OCI-LY7 (cell line): Measurements from ENCODE around the gene RBP4. TPM values are rescaled to one million over a fixed set of nuclear protein-coding genes. Genes with fewer than 3 reads are reported as not detected.

Experiments
- BruUV-seq: library from RNA; stranded (reverse); fragments of 400-500 nt; replicated peaks from 2 replicates; lab custom pipeline; 2021; lab: Mats Ljungman, UMichigan
- CTCF ChIA-PET: fragments of 300-600 bp; sonication (Branson Sonifier 250); formaldehyde crosslinking; loops from one replicate; lab custom pipeline; 2022; ENCODE audit warnings: antibody characterized with exemption; ENCODE audit not compliant: unreplicated experiment; lab: Charles Lee
- POLR2A ChIA-PET: fragments of 300-600 bp; sonication (Branson Sonifier 250); formaldehyde crosslinking; loops from one replicate; lab custom pipeline; 2022; ENCODE audit warnings: antibody characterized with exemption; lab: Charles Lee
- DNase-seq: peaks from one replicate; pipeline ENCODE4 v3.0.0-alpha.2; 2015; ENCODE audit warnings: low spot score
- H2AFZ ChIP-seq: fragments of 200-600 bp; sonication (generic), shearing (Covaris generic); 2 replicates; pipeline ENCODE4 v1.6.1; 2014; ENCODE audit warnings: mild to moderate bottlenecking, antibody characterized with exemption, low read length, moderate library complexity
- H3K27ac ChIP-seq: fragments of 200-600 bp; sonication (generic); 2 replicates; pipeline ENCODE4 v1.5.1; 2014; ENCODE audit warnings: mixed run types, low read depth, mild to moderate bottlenecking, moderate library complexity, low read length, inconsistent platforms; ENCODE audit not compliant: poor library complexity, severe bottlenecking
- H3K36me3 ChIP-seq: fragments of 200-600 bp; sonication (generic); 2 replicates; pipeline ENCODE4 v1.6.1; 2014; ENCODE audit warnings: mild to moderate bottlenecking, antibody characterized with exemption, low read length, moderate library complexity, mixed read lengths; ENCODE audit not compliant: insufficient read depth
- H3K4me1 ChIP-seq: fragments of 200-600 bp; sonication (generic); 2 replicates; pipeline ENCODE4 v1.5.1; 2014; ENCODE audit warnings: mild to moderate bottlenecking, low read length; ENCODE audit not compliant: insufficient read depth, poor library complexity, severe bottlenecking
- H3K4me2 ChIP-seq: fragments of 200-600 bp; sonication (generic); 2 replicates; pipeline ENCODE4 v1.6.1; 2014; ENCODE audit warnings: mild to moderate bottlenecking, low read length
- H3K4me3 ChIP-seq: fragments of 200-600 bp; sonication (generic); 2 replicates; pipeline ENCODE4 v1.5.1; 2014; ENCODE audit warnings: mild to moderate bottlenecking, low read depth, low read length; ENCODE audit not compliant: poor library complexity, severe bottlenecking
- H3K79me2 ChIP-seq: fragments of 200-600 bp; sonication (generic); 2 replicates; pipeline ENCODE4 v1.6.1; 2016; ENCODE audit warnings: low read depth, mild to moderate bottlenecking, low read length, moderate library complexity, mixed read lengths; ENCODE audit not compliant: insufficient read depth
- H3K9me2 ChIP-seq: fragments of 200-600 bp; sonication (generic); 2 replicates; pipeline ENCODE4 v1.6.1; 2016; ENCODE audit warnings: mild to moderate bottlenecking, low read length, mixed read lengths; ENCODE audit not compliant: insufficient read depth
- H3K9me3 ChIP-seq: fragments of 200-600 bp; sonication (generic); 2 replicates; pipeline ENCODE4 v1.6.1; 2014; ENCODE audit warnings: mild to moderate bottlenecking, mixed run types, low read length, mixed read lengths
- H4K20me1 ChIP-seq: fragments of 200-600 bp; sonication (generic); 2 replicates; pipeline ENCODE4 v1.6.1; 2014; ENCODE audit warnings: mild to moderate bottlenecking, antibody characterized with exemption, low read length, moderate library complexity, mixed read lengths; ENCODE audit not compliant: insufficient read depth
- EZH2phosphoT487 ChIP-seq: fragments of 200-600 bp; sonication (generic); IDR thresholded peaks from 2 replicates; pipeline ENCODE4 v1.6.1; 2018; ENCODE audit warnings: low read depth, borderline replicate concordance, mild to moderate bottlenecking, mixed run types, antibody characterized with exemption, low read length, moderate library complexity, mixed read lengths
- intact Hi-C: fragments of 100-400 bp; cut with micrococcal nuclease; formaldehyde crosslinking; loops from one replicate; pipeline ENCODE4 v1.10.0; 2022; ENCODE audit not compliant: unreplicated experiment
- total RNA-seq, 2 experiments: library from RNA; depleted of rRNA in 1 of 2; stranded (reverse); fragments of >200 nt in 1 of 2; shearing (Covaris generic) in 1 of 2; gene quantifications; 2 replicates each; pipeline ENCODE4 v1.2.3, GENCODE V29; 2014 to 2022
- TF ChIP-seq, protein P1 (sequence below): fragments of 200-600 bp; sonication (generic); conservative IDR thresholded peaks from 2 replicates; pipeline ENCODE4 v1.5.1; 2014; ENCODE audit warnings: mild to moderate bottlenecking, antibody characterized with exemption, low read length, moderate library complexity, mixed read lengths

The RBP4 gene
- total RNA-seq, 2 experiments from 2014 or later = not detected

DNA sequence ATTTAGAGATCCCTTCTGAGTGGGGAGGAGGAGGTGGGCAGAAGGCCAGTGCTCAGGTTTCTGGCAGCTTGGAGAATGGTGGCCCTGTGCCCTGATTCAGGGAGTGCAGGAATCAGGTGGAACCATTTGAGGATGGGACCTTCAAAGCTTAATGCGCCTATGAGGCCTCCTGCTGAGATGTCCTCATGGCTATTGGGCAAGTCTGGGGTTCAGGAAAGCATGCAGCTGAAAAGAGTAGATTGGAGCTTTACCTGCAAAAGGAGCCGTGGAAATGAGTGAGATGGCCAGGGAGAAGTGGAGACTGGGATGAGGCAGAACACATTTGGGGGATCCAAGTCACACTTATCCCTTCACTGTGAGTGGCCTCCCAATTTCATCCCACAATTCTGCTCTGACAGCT is 28.4 kb downstream of the RBP4 start:
- no TSS peak for BruUV-seq

GRCh38 chr10:93570383-93570782 is 30.7 kb downstream of the RBP4 start:
- intact Hi-C loops = no loop called here
- H3K36me3 ChIP-seq = no peaks in the 10 kb centered on the region
- TF ChIP-seq, protein P1, sequence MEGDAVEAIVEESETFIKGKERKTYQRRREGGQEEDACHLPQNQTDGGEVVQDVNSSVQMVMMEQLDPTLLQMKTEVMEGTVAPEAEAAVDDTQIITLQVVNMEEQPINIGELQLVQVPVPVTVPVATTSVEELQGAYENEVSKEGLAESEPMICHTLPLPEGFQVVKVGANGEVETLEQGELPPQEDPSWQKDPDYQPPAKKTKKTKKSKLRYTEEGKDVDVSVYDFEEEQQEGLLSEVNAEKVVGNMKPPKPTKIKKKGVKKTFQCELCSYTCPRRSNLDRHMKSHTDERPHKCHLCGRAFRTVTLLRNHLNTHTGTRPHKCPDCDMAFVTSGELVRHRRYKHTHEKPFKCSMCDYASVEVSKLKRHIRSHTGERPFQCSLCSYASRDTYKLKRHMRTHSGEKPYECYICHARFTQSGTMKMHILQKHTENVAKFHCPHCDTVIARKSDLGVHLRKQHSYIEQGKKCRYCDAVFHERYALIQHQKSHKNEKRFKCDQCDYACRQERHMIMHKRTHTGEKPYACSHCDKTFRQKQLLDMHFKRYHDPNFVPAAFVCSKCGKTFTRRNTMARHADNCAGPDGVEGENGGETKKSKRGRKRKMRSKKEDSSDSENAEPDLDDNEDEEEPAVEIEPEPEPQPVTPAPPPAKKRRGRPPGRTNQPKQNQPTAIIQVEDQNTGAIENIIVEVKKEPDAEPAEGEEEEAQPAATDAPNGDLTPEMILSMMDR = no peak
- TF ChIP-seq EZH2phosphoT487 = no peak
- no peak overlapping the region for H2AFZ ChIP-seq
- BruUV-seq = no TSS peak
- DNase-seq = no peak
- H3K4me1 ChIP-seq = peaks cover 9% of the 10 kb centered on the region
- POLR2A ChIA-PET = interaction anchor here (0.6 kb wide), 1 partner anchor 63 kb away, joined by 3 read pairs; no protein-coding TSS in a partner anchor
- H3K9me2 ChIP-seq = no peaks in the 10 kb centered on the region
- CTCF ChIA-PET = no interaction called here
- no peaks in the 10 kb centered on the region for H3K9me3 ChIP-seq
- H3K79me2 ChIP-seq = no peaks in the 10 kb centered on the region
- no peak overlapping the region for H3K4me3 ChIP-seq
- H3K27ac ChIP-seq = no peak overlapping the region
- H3K4me2 ChIP-seq = no peak overlapping the region
- no peaks in the 10 kb centered on the region for H4K20me1 ChIP-seq

More for the DNA sequence above, 28.4 kb downstream of the RBP4 start:
- Histone ChIP-seq H3K36me3 (no peaks in the 10 kb centered on the region), H3K9me2 (no peaks in the 10 kb centered on the region), H3K4me3 (no peak overlapping the region), H4K20me1 (no peaks in the 10 kb centered on the region), H3K9me3 (no peaks in the 10 kb centered on the region), H3K27ac (no peak overlapping the region), H3K79me2 (no peaks in the 10 kb centered on the region), H3K4me2 (no peak overlapping the region), H2AFZ (no peak overlapping the region), H3K4me1 (peaks cover 9% of the 10 kb centered on the region)
- no peak for TF ChIP-seq EZH2phosphoT487
- TF ChIP-seq, protein P1 = no peak
- ChIA-PET POLR2A (no interaction called here), CTCF (no interaction called here)
- no peak for DNase-seq
- intact Hi-C loops = no loop called here

DNA sequence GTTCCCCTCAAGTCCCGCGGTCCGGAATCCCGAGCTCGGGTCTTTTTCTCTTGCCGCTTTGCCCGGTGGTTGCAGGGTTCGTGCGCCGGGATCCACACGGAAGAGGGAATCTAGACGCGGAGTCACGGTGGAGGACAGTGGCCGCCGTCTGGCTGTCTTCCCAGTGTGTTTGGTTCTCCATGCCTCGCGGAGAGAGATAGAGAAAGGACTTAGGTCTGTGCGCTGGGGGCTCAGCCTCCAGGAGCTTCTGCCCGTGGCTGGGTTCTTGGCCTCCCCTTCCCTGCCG is 33.0 kb downstream of the RBP4 start:
- Histone ChIP-seq H3K9me3 (no peaks in the 10 kb centered on the region), H3K79me2 (no peaks in the 10 kb centered on the region), H3K4me1 (peaks cover 2% of the 10 kb centered on the region), H3K36me3 (no peaks in the 10 kb centered on the region), H3K9me2 (no peaks in the 10 kb centered on the region), H3K4me2 (no peak overlapping the region), H4K20me1 (no peaks in the 10 kb centered on the region), H2AFZ (no peak overlapping the region), H3K4me3 (no peak overlapping the region), H3K27ac (no peak overlapping the region)
- DNase-seq = no peak
- ChIA-PET POLR2A (interaction anchor here (0.5 to 1.0 kb wide), 2 partner anchors 75 to 119 kb away, joined by 3 to 8 read pairs; no protein-coding TSS in a partner anchor), CTCF (no interaction called here)
- TF ChIP-seq EZH2phosphoT487 = no peak
- TF ChIP-seq, protein P1 = no peak
- BruUV-seq = no TSS peak
- intact Hi-C loops = no loop called here
